HG02610 (cell line): ENCODE results near the gene MRM2.

Source experiments
- ATAC-seq: cut with Tn5 transposase; IDR thresholded peaks from one replicate; pipeline ENCODE4 v1.9.1; 2021; ENCODE audit warnings: mild to moderate bottlenecking, moderate library complexity; ENCODE audit not compliant: unreplicated experiment

Gene MRM2

GRCh38 chr7:2193575-2194305 lies 48.3 kb downstream of the MRM2 start:
- no peak for ATAC-seq

- no peak for ATAC-seq
Measured at GRCh38 chr7:2192831-2193534, 49.0 kb downstream of the MRM2 start.

GRCh38 chr7:2191016-2191415 lies 51.0 kb downstream of the MRM2 start:
- ATAC-seq = no peak

- ATAC-seq = no peak
Measured at GRCh38 chr7:2190531-2190930, 51.5 kb downstream of the MRM2 start.

GRCh38 chr7:2186166-2186565 lies 55.8 kb downstream of the MRM2 start:
- ATAC-seq = no peak

GRCh38 chr7:2185715-2186114 lies 56.3 kb downstream of the MRM2 start:
- ATAC-seq = no peak
